GM18858 (cell line): ENCODE data around the gene ZNF30.
"Not testable (repeated sequence)": the region's sequence is repeated elsewhere in the genome, so short reads cannot be mapped to it uniquely, and the experiment has no call there.

Experiments
- ATAC-seq: cut with Tn5 transposase; IDR thresholded peaks from one replicate; pipeline ENCODE4 v1.9.1; 2021; ENCODE audit not compliant: unreplicated experiment

Gene ZNF30

DNA sequence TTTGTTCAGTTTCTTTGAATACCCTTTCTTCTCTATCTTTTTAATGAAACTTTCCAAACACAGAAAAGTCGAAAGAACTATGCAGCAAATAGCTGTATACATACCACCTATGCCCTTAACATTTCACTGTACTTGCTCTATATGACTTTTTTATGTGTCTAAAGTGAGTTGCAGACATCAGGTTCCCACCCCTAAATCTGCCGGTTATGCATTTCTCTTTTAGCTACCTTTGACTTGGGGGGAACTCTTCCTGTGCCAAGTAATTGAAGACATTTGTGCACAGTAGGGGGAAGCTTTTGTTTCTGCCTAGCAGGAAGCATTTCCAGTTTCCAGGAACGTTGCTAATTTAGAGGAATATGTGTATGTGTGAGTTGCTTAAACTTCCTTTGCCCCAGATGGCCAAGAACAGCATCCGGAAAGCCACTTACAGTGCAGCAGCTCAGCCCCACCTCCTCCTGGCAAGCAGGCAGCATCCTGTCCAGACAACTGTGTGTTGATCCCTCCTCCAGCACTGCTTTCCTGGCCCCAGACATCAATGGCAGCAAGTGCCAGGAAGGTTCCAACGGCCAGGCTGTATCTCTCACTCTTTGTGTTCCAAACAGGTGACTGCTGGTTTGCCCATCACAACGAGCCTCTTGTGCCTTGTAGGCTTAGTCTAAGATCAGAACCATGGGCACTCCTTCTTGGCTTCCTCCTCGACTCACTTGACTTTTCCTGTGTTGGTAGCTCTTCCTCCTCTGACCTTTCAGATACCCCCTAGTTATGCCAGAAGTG is 58.7 kb downstream of the ZNF30 start:
- no peak for ATAC-seq

DNA sequence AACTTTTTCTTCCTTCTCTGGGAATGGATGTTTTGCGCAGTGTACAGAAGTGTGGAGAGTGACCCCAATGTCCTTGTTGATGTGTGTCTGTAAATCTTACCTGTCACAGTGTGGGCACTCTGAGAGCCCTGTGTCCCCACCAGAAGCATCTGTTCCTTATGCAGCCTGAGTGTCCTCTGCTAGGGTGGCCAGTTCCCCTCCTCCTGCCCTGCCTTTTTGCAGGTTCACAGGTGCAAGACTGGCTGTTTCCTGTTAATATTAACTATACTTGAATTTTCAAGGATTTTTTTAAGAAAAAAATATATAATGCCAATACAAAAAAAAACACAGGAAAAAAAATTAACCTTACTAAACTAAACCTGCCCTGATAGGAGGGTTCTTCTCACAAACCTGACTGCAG is 61.4 kb downstream of the ZNF30 start:
- ATAC-seq: no peak

DNA sequence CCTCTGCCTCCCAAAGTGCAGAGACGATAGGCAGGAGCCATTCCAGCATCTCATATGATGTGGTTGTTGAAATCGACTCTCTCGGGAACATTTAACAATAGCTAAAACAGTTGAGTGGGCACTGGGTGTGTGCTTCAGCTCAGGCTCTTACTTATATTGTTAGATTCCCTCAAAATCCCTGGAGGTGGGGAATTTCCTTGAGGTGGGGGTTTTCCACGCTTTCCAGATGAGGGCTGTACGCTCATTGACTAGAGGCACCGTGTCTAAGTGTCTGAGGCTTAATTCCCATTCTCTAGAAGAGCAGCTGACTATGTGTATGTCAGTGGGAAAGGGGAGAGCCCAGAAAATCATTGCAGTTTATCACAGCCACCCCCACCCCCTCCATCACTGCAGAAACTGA is 62.6 kb downstream of the ZNF30 start:
- ATAC-seq: no peak

GRCh38 chr19:34990578-34991192 is 64.0 kb downstream of the ZNF30 start:
- no peak for ATAC-seq

GRCh38 chr19:34991542-34992333 is 65.0 kb downstream of the ZNF30 start:
- ATAC-seq: no peak

DNA sequence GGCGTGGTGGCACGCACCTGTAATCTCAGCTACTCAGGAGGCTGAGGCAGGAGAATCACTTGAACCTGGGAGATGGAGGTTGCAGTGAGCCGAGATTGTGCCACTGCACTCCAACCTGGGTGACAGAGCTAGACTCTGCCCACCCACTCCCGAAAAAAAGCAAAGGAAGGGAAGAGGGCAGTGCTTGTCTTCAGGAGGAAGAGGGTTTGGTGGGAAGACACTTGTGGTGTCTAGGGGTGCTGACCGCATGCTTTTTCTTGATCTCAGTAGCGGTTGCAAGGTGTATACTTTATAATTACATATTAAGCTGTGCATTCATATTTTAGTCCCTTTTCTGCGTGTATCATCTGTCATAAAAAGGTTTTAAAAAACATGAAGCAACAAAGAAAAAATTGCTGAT is 65.9 kb downstream of the ZNF30 start:
- not testable (repeated sequence) for ATAC-seq

DNA sequence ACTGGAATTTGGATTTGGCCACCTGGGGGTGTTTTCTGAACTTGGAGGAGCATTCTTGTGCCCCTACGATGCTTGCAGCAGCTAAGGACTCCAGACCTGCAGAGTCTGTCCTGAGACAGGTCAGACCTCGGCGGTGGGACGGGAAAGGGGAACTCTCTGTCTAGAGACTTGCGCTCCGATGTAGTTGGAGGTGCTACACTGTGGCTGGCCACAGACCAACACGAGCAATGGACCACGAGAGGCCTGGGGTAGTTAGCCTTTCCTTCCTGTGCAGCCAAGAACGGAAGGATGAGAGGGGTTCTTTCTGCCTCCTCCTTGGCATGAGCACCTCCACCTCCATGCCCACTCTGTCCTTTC is 67.6 kb downstream of the ZNF30 start:
- ATAC-seq: no peak
